ENCODE data around the gene PAX4.

Gene PAX4

GRCh38 chr7:127618042-127618441 is at the start of gene PAX4:
Gene PAX4, minus strand, starts transcription at chr7:127618142. Its CDS starts 2,214 bp downstream, at chr7:127615928.
- H3K4me3 ChIP-seq (ENCODE audit: low read length) = no peak within 1 kb of the TSS
- no peak for DNase-seq (ENCODE audit: low read depth)
- TF ChIP-seq, protein P1, sequence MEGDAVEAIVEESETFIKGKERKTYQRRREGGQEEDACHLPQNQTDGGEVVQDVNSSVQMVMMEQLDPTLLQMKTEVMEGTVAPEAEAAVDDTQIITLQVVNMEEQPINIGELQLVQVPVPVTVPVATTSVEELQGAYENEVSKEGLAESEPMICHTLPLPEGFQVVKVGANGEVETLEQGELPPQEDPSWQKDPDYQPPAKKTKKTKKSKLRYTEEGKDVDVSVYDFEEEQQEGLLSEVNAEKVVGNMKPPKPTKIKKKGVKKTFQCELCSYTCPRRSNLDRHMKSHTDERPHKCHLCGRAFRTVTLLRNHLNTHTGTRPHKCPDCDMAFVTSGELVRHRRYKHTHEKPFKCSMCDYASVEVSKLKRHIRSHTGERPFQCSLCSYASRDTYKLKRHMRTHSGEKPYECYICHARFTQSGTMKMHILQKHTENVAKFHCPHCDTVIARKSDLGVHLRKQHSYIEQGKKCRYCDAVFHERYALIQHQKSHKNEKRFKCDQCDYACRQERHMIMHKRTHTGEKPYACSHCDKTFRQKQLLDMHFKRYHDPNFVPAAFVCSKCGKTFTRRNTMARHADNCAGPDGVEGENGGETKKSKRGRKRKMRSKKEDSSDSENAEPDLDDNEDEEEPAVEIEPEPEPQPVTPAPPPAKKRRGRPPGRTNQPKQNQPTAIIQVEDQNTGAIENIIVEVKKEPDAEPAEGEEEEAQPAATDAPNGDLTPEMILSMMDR (conservative IDR thresholded peaks at IDR 0.05; ENCODE audit: low read depth, low read length) = no peak

DNA sequence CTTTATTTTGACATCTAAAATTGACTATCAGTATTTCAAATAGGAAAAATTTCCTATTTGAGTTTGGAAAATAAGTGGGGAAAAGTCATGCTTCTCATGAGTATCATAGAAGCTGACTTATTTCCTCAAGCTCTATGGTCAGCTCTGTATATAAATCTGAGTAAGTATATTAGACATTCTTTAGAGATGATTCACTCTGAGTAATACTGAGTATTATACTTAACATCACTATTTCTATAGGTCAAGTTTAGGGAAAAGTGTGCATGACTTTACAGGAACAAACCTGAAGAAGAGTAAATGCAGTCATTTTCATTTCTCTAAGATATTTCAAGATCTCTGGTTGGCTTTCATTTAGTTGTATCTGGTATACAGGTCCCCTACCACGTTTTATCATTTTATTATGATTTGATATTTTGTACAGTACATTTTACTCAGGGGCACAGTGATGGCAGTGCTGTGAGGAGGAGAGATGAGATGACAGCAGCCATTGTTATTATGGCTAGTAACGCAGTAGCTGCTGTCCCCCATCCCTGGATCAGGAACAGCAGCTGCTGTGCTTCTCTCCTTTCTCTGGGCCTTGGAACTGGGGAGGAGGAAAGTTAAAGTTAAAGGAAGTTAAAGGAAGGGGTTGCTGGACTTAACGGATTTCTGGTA is 49.2 kb upstream of the PAX4 start:
- TF ChIP-seq, protein P1 (conservative IDR thresholded peaks at IDR 0.05; ENCODE audit: low read depth, low read length) = no peak
- no peak overlapping the region for H3K4me3 ChIP-seq (ENCODE audit: low read length)
- DNase-seq (ENCODE audit: low read depth) = no peak

DNA sequence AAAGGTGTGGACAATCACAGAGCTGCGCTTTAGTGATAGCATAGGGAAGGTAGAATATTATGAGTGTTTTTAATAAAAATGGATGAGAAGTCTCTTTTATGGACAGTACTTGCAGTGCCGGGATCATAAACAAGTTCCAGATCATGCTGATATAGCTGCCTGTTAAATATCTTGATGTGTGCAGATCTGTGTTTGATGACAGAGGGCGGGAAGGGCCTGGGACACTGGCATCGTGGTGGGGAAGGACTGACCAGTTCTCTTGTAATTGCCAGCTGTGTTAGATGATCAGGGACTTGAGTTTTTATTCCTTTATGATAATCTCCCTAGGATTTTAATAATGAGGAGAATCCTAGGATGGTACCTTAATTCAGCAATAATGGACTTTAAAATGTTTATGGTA is 48.7 kb upstream of the PAX4 start:
- DNase-seq (ENCODE audit: low read depth) = no peak
- TF ChIP-seq, protein P1 (conservative IDR thresholded peaks at IDR 0.05; ENCODE audit: low read depth, low read length) = no peak
- H3K4me3 ChIP-seq (ENCODE audit: low read length) = no peak overlapping the region

GRCh38 chr7:127665922-127666321 is 48.0 kb upstream of the PAX4 start:
- no peak overlapping the region for H3K4me3 ChIP-seq (ENCODE audit: low read length)
- TF ChIP-seq, protein P1 (conservative IDR thresholded peaks at IDR 0.05; ENCODE audit: low read depth, low read length) = no peak
- no peak for DNase-seq (ENCODE audit: low read depth)

DNA sequence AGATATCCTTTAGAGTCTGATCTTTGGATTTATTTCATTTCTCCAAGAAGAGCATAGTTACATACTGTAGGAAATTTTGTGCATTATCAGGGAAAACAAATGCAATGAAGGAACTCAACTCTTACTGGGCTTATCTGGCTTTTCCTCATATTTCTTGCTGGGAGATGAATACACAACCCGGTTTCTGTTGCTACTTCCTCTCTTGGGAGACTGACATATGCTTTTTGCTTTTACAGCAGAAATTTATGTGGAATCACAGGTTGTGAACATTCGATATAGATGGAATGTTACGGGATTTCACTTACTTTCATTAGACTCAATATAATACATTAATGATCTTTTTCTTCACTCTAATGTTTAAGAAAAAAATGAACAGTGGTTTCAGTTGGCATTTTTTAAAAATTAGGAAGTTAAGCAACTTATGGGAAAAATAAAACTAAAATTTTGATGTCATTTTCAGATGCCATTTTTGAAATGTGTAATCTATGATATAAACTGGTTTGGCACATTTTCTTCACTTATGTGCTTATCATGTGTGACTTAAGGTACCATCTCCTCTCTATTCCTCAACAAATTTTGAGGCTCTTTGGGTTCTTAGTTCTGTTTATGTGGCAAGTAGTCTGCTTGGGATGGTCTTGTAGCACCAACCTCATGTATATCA is 41.2 kb upstream of the PAX4 start:
- H3K4me3 ChIP-seq (ENCODE audit: low read length) = no peak overlapping the region
- TF ChIP-seq, protein P1 (conservative IDR thresholded peaks at IDR 0.05; ENCODE audit: low read depth, low read length) = no peak
- no peak for DNase-seq (ENCODE audit: low read depth)

DNA sequence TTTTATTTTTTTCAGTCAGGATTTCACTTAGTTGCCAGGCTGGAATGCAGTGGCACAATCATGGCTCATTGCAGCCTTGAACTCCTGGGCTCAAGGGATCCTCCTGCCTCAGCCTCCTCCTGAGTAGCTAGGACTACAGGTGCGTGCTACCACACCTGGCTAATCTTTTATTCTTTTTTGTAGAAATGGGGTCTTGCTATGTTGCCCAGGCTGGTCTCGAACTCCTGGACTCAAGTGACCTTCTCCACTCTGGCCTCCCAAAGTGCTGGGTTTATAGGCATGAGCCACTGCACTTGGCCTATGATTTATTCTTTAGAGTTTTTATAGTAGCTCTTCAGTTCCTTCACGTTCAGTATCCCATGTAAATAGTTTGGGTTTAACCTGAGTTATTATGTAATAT is 39.6 kb upstream of the PAX4 start:
- no peak overlapping the region for H3K4me3 ChIP-seq (ENCODE audit: low read length)
- TF ChIP-seq, protein P1 (conservative IDR thresholded peaks at IDR 0.05; ENCODE audit: low read depth, low read length) = no peak
- no peak for DNase-seq (ENCODE audit: low read depth)

DNA sequence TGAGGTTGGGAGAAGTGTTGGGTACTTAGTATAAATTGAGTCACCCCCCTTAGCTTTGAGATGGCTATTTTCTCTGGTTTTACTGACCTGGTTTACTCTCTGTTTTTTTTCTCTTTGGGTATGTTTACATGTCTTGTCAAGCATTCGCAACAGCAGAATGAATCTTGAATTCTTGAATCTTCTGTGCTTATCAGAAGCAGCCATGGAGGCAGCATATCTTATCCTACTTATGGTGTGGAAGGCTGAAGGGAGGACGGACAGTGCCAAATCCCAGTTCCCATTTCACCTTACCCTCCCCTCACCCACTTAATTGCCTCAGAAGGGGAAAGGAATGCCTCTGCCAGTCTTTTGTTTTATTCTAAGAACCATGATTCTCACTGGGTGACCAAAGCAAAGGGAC is 37.8 kb upstream of the PAX4 start:
- no peak for DNase-seq (ENCODE audit: low read depth)
- TF ChIP-seq, protein P1 (conservative IDR thresholded peaks at IDR 0.05; ENCODE audit: low read depth, low read length) = no peak
- H3K4me3 ChIP-seq (ENCODE audit: low read length) = no peak overlapping the region
